Measurements from ENCODE around the gene KRTAP5-7.
"Not testable (repeated sequence)": the region's sequence is repeated elsewhere in the genome, so short reads cannot be mapped to it uniquely, and the experiment has no call there.

KRTAP5-7 gene

DNA sequence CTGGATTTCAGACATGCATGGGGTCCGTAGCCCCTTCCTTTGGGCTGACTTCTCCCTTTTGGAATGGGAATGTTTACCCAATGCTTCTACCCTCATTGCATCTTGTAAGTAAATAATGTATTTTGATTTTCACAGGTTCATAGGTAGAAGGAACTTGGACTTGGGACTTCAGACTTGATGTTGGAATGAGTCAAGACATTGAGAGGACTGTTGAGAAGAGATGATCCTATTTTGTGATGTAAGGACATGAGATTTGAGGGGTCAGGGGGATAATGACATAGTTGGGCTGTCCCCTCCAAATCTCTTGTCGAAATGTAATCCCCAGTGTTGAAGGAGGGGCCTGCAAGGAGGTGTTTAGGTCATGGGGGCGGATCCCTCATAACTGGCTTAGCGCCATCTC, 37.4 kb downstream of the KRTAP5-7 start:
- no peak for DNase-seq

DNA sequence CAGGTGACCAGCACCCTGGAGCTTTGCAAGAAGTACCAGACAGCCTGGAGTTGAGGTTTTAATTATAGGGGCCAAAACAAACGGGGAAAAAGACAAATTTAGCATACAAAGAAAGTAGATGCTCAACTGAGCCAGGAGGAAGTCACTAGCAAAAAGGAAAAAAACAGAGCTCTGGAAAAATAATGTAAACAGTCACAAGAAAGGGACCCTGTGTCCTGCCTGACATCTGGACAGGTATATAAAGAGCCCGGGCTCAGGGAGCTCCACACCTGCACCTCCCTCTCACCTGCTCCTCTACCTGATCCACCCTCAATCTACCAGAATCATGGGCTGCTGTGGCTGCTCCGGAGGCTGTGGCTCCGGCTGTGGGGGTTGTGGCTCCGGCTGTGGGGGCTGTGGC, 38.2 kb downstream of the KRTAP5-7 start, which contains the start of gene KRTAP5-10:
Gene KRTAP5-10 (plus strand): TSS at position 301 of the 400 bp plus-strand sequence. CDS start 25 bp downstream, at position 326.
- DNase-seq, result no peak

DNA sequence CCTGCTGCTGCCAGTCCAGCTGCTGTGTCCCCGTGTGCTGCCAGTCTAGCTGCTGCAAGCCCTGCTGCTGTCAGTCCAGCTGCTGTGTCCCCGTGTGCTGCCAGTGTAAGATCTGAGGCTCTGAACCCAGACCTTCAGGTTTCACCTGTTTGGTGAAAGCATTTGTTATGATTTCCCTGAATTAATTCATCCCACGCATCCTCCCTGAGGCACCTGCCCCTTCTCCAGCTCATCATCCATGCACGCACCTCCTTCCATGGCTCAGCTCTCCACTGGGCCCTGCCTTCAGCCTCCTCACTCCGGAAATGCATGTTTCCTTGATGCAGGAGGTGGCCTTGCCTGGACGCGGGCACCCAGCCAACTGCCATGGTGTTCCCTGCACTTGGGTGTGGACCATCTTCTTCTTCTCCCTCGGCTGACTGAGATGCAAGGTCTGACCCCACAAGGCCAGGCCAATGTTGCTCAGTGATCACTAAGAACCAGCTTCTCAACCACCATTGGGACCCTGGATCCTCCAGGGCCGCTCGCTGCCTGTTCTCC, 39.1 kb downstream of the KRTAP5-7 start:
- DNase-seq, result no peak

DNA sequence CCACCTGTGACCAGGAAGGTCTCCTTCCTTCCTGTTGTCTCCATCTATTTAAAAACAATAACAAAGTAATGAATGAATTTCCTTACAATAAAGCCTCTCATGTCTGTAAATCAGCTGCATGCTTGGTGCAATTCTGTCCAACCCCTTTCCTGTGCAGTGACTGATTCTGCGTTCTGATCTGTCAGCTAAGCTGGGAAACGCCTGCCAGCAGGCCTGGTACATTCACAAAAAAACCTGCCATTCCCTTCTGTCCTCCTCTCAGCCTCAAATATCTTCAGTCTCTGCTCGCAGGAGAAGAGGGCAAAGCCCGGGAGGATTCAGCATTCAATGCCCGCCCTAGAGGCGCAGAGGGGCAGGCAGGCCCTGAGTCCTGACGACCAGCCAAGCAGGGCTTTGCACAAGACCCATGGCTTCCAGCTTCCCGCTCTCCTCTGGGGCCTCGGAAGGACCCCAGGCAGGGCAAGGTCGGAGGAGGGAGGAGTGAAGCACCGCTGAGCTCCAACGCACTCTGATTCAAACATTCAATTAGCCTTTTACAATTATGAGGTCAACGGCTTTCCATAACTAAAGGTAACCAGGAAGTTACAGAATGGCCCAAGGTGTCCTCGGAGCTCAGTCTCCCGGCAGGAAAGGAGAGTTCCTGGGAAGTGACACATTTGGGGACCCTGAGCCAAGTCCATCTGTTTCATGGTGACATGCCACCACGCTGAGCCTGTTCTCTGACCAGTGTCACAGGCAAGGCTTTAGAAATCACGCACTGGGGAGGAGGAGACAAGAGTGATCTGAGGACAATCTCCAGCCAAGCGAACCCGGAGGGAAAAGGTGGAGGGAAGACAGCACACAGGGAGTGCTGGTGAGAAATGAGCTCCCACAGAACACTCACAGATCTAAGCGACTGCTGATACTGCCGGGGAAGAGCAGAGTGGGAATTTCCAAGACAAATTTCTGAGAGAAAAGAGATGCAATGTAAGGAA, 39.8 kb downstream of the KRTAP5-7 start:
- not testable (repeated sequence) for DNase-seq

DNA sequence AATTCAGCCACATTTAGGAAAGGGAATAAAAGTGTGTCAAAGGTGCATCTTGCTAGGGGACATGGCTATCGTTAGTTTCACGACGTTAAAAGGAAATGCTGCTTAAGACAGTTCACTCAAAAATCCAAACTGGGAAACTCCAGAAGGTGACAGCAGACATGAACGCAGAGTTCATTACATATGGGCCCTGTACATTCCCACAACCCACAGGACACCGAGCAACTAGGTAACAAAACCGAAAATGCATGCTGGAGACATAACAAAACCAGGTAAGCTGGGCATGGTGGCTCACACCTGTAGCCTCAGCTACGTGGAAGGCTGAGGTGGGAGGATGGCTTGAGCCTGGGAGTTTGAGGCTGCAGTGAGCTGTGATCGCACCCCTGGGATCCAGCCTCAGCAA, 40.6 kb downstream of the KRTAP5-7 start:
- DNase-seq, result not testable (repeated sequence)

DNA sequence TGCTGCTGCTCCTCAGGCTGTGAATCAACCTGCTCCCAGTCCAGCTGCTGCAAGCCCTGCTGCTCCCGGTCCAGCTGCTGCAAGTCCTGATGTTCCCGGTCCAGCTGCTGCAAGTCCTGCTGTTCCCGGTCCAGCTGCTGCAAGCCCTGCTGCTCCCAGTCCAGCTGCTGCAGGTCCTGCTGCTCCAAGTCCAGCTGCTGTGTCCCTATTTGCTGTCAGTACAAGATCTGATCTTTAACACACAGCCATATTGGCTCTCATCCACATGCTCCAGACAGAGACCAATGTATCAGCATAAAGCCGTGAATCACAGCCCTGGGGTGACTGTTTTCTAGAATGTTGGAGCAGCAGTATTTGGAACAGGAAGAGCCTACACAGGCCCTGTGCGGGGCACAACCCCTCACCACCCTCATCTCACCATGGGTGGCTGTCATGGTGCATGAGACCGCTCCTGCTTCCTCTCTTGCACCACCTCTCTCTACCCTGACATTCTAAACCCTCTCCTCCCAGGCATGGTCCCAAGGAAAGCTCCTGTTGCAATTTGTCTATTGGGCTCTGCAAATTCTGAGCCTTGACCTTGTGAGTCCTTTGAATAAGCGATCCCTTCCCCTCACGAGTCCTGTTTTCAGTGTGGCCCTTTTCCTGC, 41.8 kb downstream of the KRTAP5-7 start:
- DNase-seq, result no peak

DNA sequence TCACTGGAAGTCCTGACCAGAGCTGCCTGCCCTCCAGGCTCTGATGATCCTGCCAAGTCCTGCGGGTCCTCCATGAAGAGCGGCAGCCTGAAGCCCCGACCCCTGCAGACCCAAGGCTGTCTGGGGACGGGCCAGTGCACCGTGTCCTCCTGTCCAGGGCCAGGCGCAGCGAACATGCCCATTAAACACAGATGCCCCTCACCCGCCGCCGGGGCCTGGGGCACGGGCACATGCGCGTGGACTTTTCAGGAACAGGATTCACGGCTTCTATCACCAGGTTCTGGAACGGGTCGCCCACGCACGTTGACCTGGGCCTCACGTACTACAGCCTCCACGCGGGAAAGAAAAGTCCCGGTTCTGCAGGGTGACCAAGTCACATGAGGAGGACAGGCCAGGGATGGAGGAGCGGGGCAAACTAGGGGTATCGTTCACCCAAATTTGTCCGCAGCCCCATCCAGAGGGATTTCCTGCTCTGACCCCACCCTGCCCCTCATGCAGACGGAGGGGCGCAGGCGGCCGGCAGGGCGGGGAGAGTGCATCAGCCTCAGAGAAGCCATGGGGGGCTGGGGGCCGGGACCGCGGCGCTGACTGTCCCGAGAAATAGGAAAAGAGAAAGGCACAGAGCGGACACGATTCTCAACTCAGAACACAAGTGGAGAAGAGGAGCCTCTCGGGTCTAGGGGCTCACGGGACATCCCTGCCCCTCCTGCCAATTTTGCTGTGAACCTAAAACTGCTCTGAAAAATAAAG, 44.2 kb downstream of the KRTAP5-7 start:
- DNase-seq, result not testable (repeated sequence)

DNA sequence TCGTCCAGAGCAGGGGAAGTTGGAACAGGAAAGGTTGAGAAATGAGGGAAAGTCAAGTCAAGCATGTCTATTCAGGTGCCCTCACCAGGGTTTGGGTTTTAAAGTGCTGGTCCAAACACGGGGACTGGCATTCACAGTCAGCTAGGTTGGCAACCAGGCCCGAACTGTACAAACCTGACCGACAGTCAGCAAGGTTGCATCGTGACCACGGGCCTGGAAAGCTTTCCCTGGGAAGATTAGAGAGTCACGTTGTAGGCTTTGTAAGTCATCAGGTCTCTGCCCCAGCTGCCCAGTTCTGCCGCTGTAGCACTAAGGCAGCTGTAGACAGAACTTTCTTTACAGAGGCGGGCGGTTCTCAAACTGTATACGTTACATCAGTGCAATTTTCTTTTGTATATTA, 45.7 kb downstream of the KRTAP5-7 start:
- DNase-seq, result no peak

DNA sequence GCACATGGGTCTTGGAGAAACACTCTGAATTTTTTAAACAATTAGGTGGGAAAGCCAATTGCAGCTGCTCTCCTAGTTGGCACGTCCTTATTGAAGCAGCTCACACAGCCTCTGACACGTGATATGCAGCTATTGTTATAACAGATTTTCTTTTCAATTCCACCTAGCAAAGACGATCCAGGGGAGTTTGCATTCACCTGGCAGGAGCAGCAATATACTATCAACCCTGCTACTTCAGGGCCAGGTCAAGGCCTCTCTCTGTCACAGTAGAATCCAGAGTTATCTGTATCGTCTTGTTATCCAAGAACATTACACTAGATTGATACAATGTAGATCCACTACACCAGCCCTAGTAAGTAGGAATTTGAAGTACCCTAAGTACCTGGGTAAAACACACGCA, 47.4 kb downstream of the KRTAP5-7 start:
- DNase-seq, result no peak

DNA sequence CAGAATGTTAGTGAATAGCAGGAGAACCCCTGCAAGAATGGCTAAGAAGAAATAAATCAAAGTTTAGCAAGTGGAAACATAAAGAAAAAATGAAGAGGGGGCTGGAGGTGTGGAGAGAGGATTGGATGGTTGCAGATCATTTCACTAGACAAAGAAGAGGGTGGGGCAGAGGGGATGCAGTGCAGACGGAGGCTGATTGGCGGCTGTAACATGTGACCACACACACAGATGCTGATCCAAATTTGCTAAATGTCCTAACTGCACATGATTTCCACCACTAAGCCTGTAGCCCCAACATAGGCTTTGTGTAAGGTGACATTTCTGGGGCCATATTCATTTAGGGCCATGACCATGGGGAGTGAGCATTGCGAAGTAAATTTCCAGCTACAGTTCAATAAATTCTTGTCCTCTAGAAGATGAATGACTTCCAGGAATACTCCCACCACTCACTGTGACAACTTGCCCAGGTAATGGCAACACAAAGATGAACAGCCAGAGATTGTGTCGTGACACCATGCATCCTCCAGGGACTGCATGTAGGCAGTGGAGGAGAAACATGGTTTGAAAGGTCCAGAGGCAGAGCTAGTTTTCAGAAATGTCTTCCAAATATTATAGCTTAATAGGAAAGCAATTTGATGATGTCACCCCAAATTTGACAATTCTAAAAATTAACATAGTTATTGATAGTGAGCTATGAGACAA, 48.8 kb downstream of the KRTAP5-7 start:
- DNase-seq, result no peak

DNA sequence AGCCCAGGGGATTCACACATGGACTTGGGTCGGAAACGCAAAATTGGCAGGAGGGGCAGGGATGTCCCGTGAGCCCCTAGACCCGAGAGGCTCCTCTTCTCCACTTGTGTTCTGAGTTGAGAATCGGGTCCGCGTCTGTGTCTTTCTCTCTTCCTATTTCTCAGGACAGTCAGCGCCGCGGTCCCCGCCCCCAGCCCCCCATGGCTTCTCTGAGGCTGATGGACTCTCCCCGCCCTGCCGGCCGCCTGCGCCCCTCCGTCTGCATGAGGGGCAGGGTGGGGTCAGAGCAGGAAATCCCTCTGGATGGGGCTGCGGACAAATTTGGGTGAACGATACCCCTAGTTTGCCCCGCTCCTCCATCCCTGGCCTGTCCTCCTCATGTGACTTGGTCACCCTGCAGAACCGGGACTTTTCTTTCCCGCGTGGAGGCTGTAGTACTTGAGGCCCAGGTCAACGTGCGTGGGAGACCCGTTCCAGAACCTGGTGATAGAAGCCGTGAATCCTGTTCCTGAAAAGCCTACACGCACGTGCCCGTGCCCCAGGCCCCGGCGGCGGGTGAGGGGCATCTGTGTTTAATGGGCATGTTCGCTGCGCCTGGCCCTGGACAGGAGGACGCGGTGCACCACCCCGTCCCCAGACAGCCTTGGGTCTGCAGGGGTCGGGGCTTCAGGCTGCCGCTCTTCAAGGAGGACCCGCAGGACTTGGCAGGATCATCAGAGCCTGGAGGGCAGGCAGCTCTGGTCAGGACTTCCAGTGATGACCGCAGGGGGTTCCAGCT, 49.8 kb downstream of the KRTAP5-7 start:
- not testable (repeated sequence) for DNase-seq

DNA sequence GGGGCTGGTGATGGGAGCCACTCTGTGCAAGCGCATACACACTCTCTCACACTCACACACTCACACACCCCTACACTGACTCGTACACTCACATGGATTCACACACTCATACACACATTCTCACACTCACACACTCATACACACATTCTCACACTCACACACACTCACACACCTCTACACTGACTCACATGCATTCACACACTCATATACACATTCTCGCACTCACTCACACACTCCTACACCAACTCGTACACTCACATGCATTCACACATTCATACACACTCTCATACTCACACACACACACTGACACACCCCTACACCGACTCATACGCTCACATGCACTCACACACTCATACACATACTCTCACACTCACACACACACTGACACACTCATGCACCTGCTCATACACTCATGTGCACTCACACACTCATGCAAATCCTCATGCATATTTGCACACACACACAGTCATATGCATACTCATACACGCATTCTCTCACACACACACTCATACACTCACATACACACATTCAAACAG, 50.5 kb downstream of the KRTAP5-7 start:
- no peak for DNase-seq
